GM12878 (cell line): ENCODE measurements around the gene BRSK2. TPM values are rescaled to one million over a fixed set of nuclear protein-coding genes. Genes with fewer than 3 reads are reported as not detected.

Source experiments
- ATAC-seq: fragments of 200-7000 bp; cut with Tn5 transposase; 3 replicates; pipeline ENCODE4 v1.9.1; 2020; ENCODE audit warnings: mild to moderate bottlenecking, moderate library complexity
- BruUV-seq: library from RNA; stranded (reverse); fragments of 400-500 nt; replicated peaks from 2 replicates; lab custom pipeline; 2021; lab: Mats Ljungman, UMichigan
- CTCF ChIA-PET: fragments of 300-600 bp; sonication (Branson Sonifier 250); formaldehyde crosslinking; extraction: SDS; loops from one replicate; lab custom pipeline; 2021; ENCODE audit warnings: inconsistent platforms; lab: Yijun Ruan, JAX
- POLR2A ChIA-PET: fragments of 350-600 bp; formaldehyde crosslinking; extraction: SDS; loops from one replicate; lab custom pipeline; 2021; ENCODE audit warnings: inconsistent platforms; lab: Charles Lee
- RAD21 ChIA-PET: fragments of 300-600 bp; sonication (Branson Sonifier 250); formaldehyde crosslinking; loops from one replicate; lab custom pipeline; 2023; ENCODE audit warnings: antibody characterized with exemption; ENCODE audit not compliant: unreplicated experiment; lab: Charles Lee
- SMC1A ChIA-PET: fragments of 300-600 bp; sonication (Branson Sonifier 250); formaldehyde crosslinking; loops from one replicate; lab custom pipeline; 2023; ENCODE audit not compliant: unreplicated experiment, uncharacterized antibody; lab: Charles Lee
- DNase-seq: peaks from one replicate; pipeline ENCODE4 v3.0.0-alpha.2; 2011; ENCODE audit warnings: low read depth, low spot score
- FAIRE-seq: peaks from 3 replicates; lab custom pipeline; 2011; peaks lifted over from hg19 to GRCh38; lab: Jason Lieb, UNC
- H2AFZ ChIP-seq: 2 replicates; pipeline ENCODE4 v1.6.0; 2011; ENCODE audit warnings: low read depth, low read length, control low read depth; ENCODE audit not compliant: control insufficient read depth
- H3K27ac ChIP-seq: 2 replicates; pipeline ENCODE4 v1.5.1; 2011; ENCODE audit warnings: control low read depth; ENCODE audit not compliant: control insufficient read depth, insufficient read depth
- H3K27me3 ChIP-seq, 2 experiments: replicated peaks in 1 of 2; 2 replicates each; pipeline versions ENCODE4 v1.6.0 to v1.6.1; 2011; ENCODE audit warnings: low read length in 1 of 2; ENCODE audit not compliant: control insufficient read depth in 2 of 2, insufficient read depth in 2 of 2
- H3K36me3 ChIP-seq, 2 experiments: 2 replicates each; pipeline ENCODE4 v1.5.1; 2011; ENCODE audit warnings: low read length in 1 of 2; ENCODE audit not compliant: control insufficient read depth in 2 of 2, insufficient read depth in 2 of 2
- H3K4me1 ChIP-seq: 2 replicates; pipeline ENCODE4 v1.6.1; 2011; ENCODE audit warnings: mild to moderate bottlenecking, low read length, moderate library complexity, mixed read lengths; ENCODE audit not compliant: control insufficient read depth, insufficient read depth
- H3K4me2 ChIP-seq: 2 replicates; pipeline ENCODE4 v1.6.0; 2011; ENCODE audit warnings: control low read depth; ENCODE audit not compliant: control insufficient read depth, insufficient read depth
- H3K4me3 ChIP-seq: fragments of 200-600 bp; sonication (generic); 2 replicates; pipeline ENCODE4 v1.5.1; 2016
- H3K79me2 ChIP-seq: 2 replicates; pipeline ENCODE4 v1.6.0; 2011; ENCODE audit warnings: low read length; ENCODE audit not compliant: control insufficient read depth, insufficient read depth
- H3K9ac ChIP-seq: 2 replicates; pipeline ENCODE4 v1.8.0; 2011; ENCODE audit warnings: low read length, control low read depth, mixed read lengths; ENCODE audit not compliant: control insufficient read depth, insufficient read depth
- H3K9me3 ChIP-seq: replicated peaks from 3 replicates; pipeline ENCODE4 v1.5.1; 2011; ENCODE audit warnings: mild to moderate bottlenecking, low read length; ENCODE audit not compliant: control insufficient read depth, insufficient read depth
- H4K20me1 ChIP-seq: 2 replicates; pipeline ENCODE4 v1.6.0; 2011; ENCODE audit not compliant: control insufficient read depth, insufficient read depth
- DPF2 ChIP-seq: fragments of 450-650 bp; IDR thresholded peaks from 2 replicates; pipeline ENCODE4 v1.6.1; 2017; ENCODE audit warnings: mild to moderate bottlenecking
- E4F1 ChIP-seq: fragments of 450-650 bp; IDR thresholded peaks from 2 replicates; pipeline ENCODE4 v1.6.1; 2018; ENCODE audit warnings: borderline replicate concordance, mild to moderate bottlenecking; ENCODE audit not compliant: partially characterized antibody
- EGR1 ChIP-seq, 2 experiments: IDR thresholded peaks; 1 replicate in 1 of 2; 2 replicates in 1 of 2; pipeline ENCODE4 v1.6.1; 2011 to 2012; ENCODE audit warnings: low read depth in 2 of 2, low read length in 2 of 2, borderline replicate concordance in 1 of 2, mild to moderate bottlenecking in 1 of 2, moderate library complexity in 1 of 2
- NBN ChIP-seq: fragments of 450-650 bp; IDR thresholded peaks from 2 replicates; pipeline ENCODE4 v1.6.1; 2016
- NFYB ChIP-seq: IDR thresholded peaks from 2 replicates; pipeline ENCODE4 v1.6.1; 2011; ENCODE audit warnings: low read depth, mild to moderate bottlenecking, low read length, improper control_type of control experiment, moderate library complexity; ENCODE audit not compliant: insufficient read depth
- SMARCA5 ChIP-seq: fragments of 450-650 bp; IDR thresholded peaks from 2 replicates; pipeline ENCODE4 v1.6.1; 2017; ENCODE audit warnings: mild to moderate bottlenecking
- SPI1 ChIP-seq: IDR thresholded peaks from 2 replicates; pipeline ENCODE4 v1.6.1; 2011; ENCODE audit warnings: low read depth, mild to moderate bottlenecking, low read length, moderate library complexity, borderline replicate concordance; ENCODE audit not compliant: insufficient read depth
- STAT1 ChIP-seq: fragments of 450-650 bp; conservative IDR thresholded peaks from 2 replicates; pipeline ENCODE4 v1.6.1; 2014; ENCODE audit warnings: antibody characterized with exemption, mild to moderate bottlenecking
- WGBS: methylation state at CpG from one replicate; pipeline ENCODE4 v1.1.6; 2016; ENCODE audit warnings: low lambda C conversion rate; ENCODE audit not compliant: insufficient replicate concordance, insufficient coverage; ENCODE audit errors: missing lambda C conversion rate; 5-methylcytosine and 5-hydroxymethylcytosine counted together
- in situ Hi-C: fragments of 300-500 bp; cut with MboI; formaldehyde crosslinking; loops from 9 replicates; pipeline ENCODE4 v1.14.3; 2018; ENCODE audit warnings: mixed read lengths
- intact Hi-C: fragments of 100-400 bp; cut with micrococcal nuclease; formaldehyde crosslinking; loops from one replicate; pipeline ENCODE4 v1.14.2; 2022; ENCODE audit not compliant: unreplicated experiment
- polyA plus RNA-seq, 11 experiments: library from polyadenylated mRNA; depleted of rRNA in 4 of 11; unstranded in 6 of 11; stranded (reverse) in 5 of 11; fragments of >200 nt; fragmentation: Nextera tagmentation in 4 of 11; fragmentation: Illumina TruSeq in 1 of 11; extraction: Ambion mirVana in 4 of 11; extraction: Trizol in 1 of 11; gene quantifications; 1 replicate in 1 of 11; 2 replicates in 10 of 11; pipeline versions ENCODE4 v1.2.1 to v1.2.3, GENCODE V29; 2011 to 2016; ENCODE audit warnings: inconsistent platforms in 2 of 11, missing spikeins in 2 of 11, low read depth in 1 of 11
- total RNA-seq, 4 experiments: library from RNA; depleted of rRNA in 3 of 4; stranded (reverse); fragments of >200 nt in 3 of 4; fragmentation: Illumina TruSeq in 1 of 4; extraction: Trizol in 1 of 4; gene quantifications; 2 replicates each; pipeline versions ENCODE4 v1.2.1 to v1.2.3, GENCODE V29; 2013 to 2021
- TF ChIP-seq, protein P1 (sequence below): fragments of 150-350 bp; IDR thresholded peaks from 2 replicates; pipeline ENCODE4 v1.6.1; 2016; ENCODE audit warnings: low read depth, low read length
- TF ChIP-seq, protein P2 (sequence below): IDR thresholded peaks from 2 replicates; pipeline ENCODE4 v1.6.1; 2011; ENCODE audit warnings: mild to moderate bottlenecking, low read depth, low read length, moderate library complexity; ENCODE audit not compliant: insufficient replicate concordance

BRSK2 gene
- total and polyA plus RNA-seq, 10 of the 15 experiments (the other 5 are each of a cell fraction or from before 2014, with no cell fraction given): 0.13 TPM; not detected in 9

GRCh38 chr11:1442807-1443366 is 53.2 kb downstream of the BRSK2 start:
- no TSS peak for BruUV-seq
- ATAC-seq: no peak
- in situ Hi-C loops: no loop called here

DNA sequence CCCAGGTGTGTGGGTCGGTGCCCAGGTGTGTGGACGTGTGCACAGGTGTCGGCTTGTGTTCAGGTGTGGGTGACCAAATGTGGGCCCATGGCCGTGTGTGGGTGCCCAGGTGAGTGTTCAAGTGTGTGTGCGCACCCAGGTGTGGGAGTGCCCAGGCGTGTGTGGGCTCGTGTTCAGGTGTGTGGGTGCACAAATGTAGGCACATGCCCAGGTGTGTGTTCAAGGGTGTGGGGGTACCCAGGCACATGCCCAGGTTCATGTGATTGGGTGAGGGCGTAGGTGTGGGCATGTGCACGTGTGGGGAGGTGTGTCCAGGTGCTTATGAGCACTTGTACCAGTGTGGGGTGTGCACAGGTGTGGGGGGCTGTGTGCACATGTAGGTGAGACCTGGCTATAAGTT is 54.0 kb downstream of the BRSK2 start:
- DNase-seq: no peak
- Histone ChIP-seq H4K20me1 (no peaks in the 10 kb centered on the region), H3K4me1 (no peaks in the 10 kb centered on the region), H3K9ac (no peak overlapping the region), H2AFZ (no peak overlapping the region), H3K79me2 (no peaks in the 10 kb centered on the region), H3K4me3 (no peak overlapping the region), H3K27ac (no peak overlapping the region), H3K27me3 (no peaks in the 10 kb centered on the region)
- POLR2A ChIA-PET: no interaction called here
- BruUV-seq: no TSS peak
- RAD21 ChIA-PET: interaction anchor here (0.6 kb wide), 1 partner anchor 66 kb away, joined by 3 read pairs; no protein-coding TSS in a partner anchor
- intact Hi-C loops: no loop called here
- ATAC-seq: no peak
- FAIRE-seq: no peak
- WGBS: 26% methylated on average over 9 of the region's 9 CpGs
- no peak for TF ChIP-seq NFYB
- TF ChIP-seq E4F1: no peak
- no peak for TF ChIP-seq STAT1
- no peak for TF ChIP-seq EGR1 (IDR thresholded peaks at IDR 0.05; ENCODE audit: borderline replicate concordance in 1 of 2, low read depth in 2 of 2, low read length in 2 of 2)
- TF ChIP-seq SMARCA5: no peak
- TF ChIP-seq, protein P1, sequence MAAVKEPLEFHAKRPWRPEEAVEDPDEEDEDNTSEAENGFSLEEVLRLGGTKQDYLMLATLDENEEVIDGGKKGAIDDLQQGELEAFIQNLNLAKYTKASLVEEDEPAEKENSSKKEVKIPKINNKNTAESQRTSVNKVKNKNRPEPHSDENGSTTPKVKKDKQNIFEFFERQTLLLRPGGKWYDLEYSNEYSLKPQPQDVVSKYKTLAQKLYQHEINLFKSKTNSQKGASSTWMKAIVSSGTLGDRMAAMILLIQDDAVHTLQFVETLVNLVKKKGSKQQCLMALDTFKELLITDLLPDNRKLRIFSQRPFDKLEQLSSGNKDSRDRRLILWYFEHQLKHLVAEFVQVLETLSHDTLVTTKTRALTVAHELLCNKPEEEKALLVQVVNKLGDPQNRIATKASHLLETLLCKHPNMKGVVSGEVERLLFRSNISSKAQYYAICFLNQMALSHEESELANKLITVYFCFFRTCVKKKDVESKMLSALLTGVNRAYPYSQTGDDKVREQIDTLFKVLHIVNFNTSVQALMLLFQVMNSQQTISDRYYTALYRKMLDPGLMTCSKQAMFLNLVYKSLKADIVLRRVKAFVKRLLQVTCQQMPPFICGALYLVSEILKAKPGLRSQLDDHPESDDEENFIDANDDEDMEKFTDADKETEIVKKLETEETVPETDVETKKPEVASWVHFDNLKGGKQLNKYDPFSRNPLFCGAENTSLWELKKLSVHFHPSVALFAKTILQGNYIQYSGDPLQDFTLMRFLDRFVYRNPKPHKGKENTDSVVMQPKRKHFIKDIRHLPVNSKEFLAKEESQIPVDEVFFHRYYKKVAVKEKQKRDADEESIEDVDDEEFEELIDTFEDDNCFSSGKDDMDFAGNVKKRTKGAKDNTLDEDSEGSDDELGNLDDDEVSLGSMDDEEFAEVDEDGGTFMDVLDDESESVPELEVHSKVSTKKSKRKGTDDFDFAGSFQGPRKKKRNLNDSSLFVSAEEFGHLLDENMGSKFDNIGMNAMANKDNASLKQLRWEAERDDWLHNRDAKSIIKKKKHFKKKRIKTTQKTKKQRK: no peak
- no peak for TF ChIP-seq SPI1
- TF ChIP-seq, protein P2, sequence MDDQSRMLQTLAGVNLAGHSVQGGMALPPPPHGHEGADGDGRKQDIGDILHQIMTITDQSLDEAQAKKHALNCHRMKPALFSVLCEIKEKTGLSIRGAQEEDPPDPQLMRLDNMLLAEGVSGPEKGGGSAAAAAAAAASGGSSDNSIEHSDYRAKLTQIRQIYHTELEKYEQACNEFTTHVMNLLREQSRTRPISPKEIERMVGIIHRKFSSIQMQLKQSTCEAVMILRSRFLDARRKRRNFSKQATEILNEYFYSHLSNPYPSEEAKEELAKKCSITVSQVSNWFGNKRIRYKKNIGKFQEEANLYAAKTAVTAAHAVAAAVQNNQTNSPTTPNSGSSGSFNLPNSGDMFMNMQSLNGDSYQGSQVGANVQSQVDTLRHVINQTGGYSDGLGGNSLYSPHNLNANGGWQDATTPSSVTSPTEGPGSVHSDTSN: no peak
- TF ChIP-seq, all 136 proteins: peak for 0
- Histone ChIP-seq H3K36me3 (no peaks in the 10 kb centered on the region), H3K4me2 (no peak overlapping the region), H3K9me3 (no peaks in the 10 kb centered on the region)
- SMC1A ChIA-PET: no interaction called here
- in situ Hi-C loops: no loop called here
- CTCF ChIA-PET: no interaction called here

More at GRCh38 chr11:1442807-1443366, 53.2 kb downstream of the BRSK2 start:
- no peaks in the 10 kb centered on the region for H4K20me1 ChIP-seq
- H3K27ac ChIP-seq: no peak overlapping the region
- WGBS: 61% methylated on average over 25 of the region's 28 CpGs
- ChIA-PET POLR2A (no interaction called here), RAD21 (interaction anchor here (0.6 kb wide), 1 partner anchor 65 kb away, joined by 3 read pairs; no protein-coding TSS in a partner anchor), CTCF (no interaction called here), SMC1A (no interaction called here)
- FAIRE-seq (no peak), DNase-seq (no peak)
- no peaks in the 10 kb centered on the region for H3K27me3 ChIP-seq
- H2AFZ ChIP-seq: no peak overlapping the region
- TF ChIP-seq NBN (no peak), DPF2 (no peak)
- H3K4me1 ChIP-seq: no peaks in the 10 kb centered on the region
- no peaks in the 10 kb centered on the region for H3K9me3 ChIP-seq
- no peak overlapping the region for H3K4me2 ChIP-seq
- no peak overlapping the region for H3K9ac ChIP-seq
- intact Hi-C loops: no loop called here
- no peak overlapping the region for H3K4me3 ChIP-seq
- H3K36me3 ChIP-seq: no peaks in the 10 kb centered on the region
- no peaks in the 10 kb centered on the region for H3K79me2 ChIP-seq
